DOHH2 (cell line): ENCODE results near the gene SYT1.

Source experiments
- H3F3A ChIP-seq: fragments of 200-600 bp; sonication (generic), shearing (Covaris generic); 2 replicates; pipeline ENCODE4 v1.6.0; 2016; ENCODE audit warnings: antibody characterized with exemption, mild to moderate bottlenecking; ENCODE audit not compliant: control insufficient read depth, insufficient read depth
- H3K27ac ChIP-seq: fragments of 200-600 bp; sonication (generic); 2 replicates; pipeline ENCODE4 v1.5.1; 2014; ENCODE audit warnings: low read depth, mild to moderate bottlenecking, low read length, moderate library complexity
- H3K27me3 ChIP-seq: fragments of 200-600 bp; sonication (generic); 2 replicates; pipeline ENCODE4 v1.6.1; 2014; ENCODE audit warnings: mild to moderate bottlenecking, low read length, mixed read lengths; ENCODE audit not compliant: control insufficient read depth
- H3K36me3 ChIP-seq: fragments of 200-600 bp; sonication (generic); 2 replicates; pipeline ENCODE4 v1.6.1; 2014; ENCODE audit warnings: mild to moderate bottlenecking, low read length, moderate library complexity, mixed read lengths; ENCODE audit not compliant: control insufficient read depth
- H3K4me1 ChIP-seq: fragments of 200-600 bp; sonication (generic); 2 replicates; pipeline ENCODE4 v1.6.1; 2014; ENCODE audit warnings: mild to moderate bottlenecking, low read length, mixed read lengths; ENCODE audit not compliant: control insufficient read depth
- H3K4me2 ChIP-seq: fragments of 200-600 bp; sonication (generic); 2 replicates; pipeline ENCODE4 v1.6.0; 2014; ENCODE audit warnings: mild to moderate bottlenecking, low read length, moderate library complexity
- H3K4me3 ChIP-seq: fragments of 200-600 bp; sonication (generic); 2 replicates; pipeline ENCODE4 v1.5.1; 2014; ENCODE audit warnings: mild to moderate bottlenecking, low read length, mixed read lengths
- H3K79me2 ChIP-seq: fragments of 200-600 bp; sonication (generic); 2 replicates; pipeline ENCODE4 v1.6.1; 2014; ENCODE audit warnings: mild to moderate bottlenecking, low read length, mixed read lengths; ENCODE audit not compliant: control insufficient read depth
- H3K9me2 ChIP-seq: fragments of 200-600 bp; sonication (generic); replicated peaks from 2 replicates; pipeline ENCODE4 v1.6.1; 2014; ENCODE audit warnings: mild to moderate bottlenecking, low read length, mixed read lengths; ENCODE audit not compliant: control insufficient read depth
- H3K9me3 ChIP-seq: fragments of 200-600 bp; sonication (generic); 2 replicates; pipeline ENCODE4 v1.6.1; 2014; ENCODE audit warnings: antibody characterized with exemption, low read length, mixed read lengths; ENCODE audit not compliant: control insufficient read depth, insufficient read depth
- H4K20me1 ChIP-seq: fragments of 200-600 bp; sonication (generic); 2 replicates; pipeline ENCODE4 v1.6.0; 2014; ENCODE audit warnings: low read depth, mild to moderate bottlenecking, antibody characterized with exemption, low read length, moderate library complexity; ENCODE audit not compliant: control insufficient read depth, insufficient read depth
- CTCF ChIP-seq: fragments of 200-600 bp; sonication (generic); IDR thresholded peaks from one replicate; pipeline ENCODE4 v1.5.1; 2014; ENCODE audit warnings: antibody characterized with exemption, mild to moderate bottlenecking, low read depth, low read length; ENCODE audit not compliant: poor library complexity, severe bottlenecking
- EZH2phosphoT487 ChIP-seq: fragments of 200-600 bp; sonication (generic); IDR thresholded peaks from 2 replicates; pipeline ENCODE4 v1.6.1; 2017; ENCODE audit warnings: borderline replicate concordance, mild to moderate bottlenecking, antibody characterized with exemption, low read length, moderate library complexity, mixed read lengths

The SYT1 gene

DNA sequence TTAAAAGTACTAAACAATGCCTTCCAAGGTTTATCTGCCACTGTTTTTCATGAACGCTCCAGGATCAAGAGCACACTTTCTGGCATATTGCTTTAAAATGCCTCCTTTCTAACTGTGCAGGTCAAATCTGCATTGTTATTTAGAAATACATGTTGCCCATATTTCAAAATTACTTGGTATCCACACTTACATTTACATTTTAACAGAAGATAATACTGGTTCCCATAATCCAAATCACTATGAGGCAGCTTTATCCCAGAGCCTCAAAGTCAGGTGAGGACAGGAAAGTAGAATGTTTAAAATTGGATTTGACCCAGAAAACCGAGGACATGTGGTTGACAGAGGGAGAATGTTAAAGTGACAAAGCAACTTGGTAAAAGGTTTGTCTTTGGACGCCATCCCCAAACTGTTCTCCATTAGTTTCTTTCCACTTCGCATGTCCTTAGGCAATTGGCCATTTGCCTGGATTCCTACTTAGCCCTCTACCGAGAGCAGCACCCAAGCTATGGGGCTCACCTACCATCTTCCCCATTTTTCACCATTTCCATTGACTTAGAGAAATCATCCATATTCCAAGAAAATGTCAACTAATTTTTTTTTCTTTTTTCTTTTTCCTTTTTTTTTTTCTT lies 473.2 kb downstream of the SYT1 start:
- Histone ChIP-seq H3K27me3 (0 out of 2 replicates have a peak, but pooled peaks cover 7% of the 10 kb centered on the region), H3K4me3 (no peak overlapping the region), H4K20me1 (no peaks in the 10 kb centered on the region), H3K9me3 (no peaks in the 10 kb centered on the region), H3K36me3 (no peaks in the 10 kb centered on the region), H3F3A (no peaks in the 10 kb centered on the region), H3K4me1 (no peaks in the 10 kb centered on the region), H3K4me2 (no peak overlapping the region), H3K9me2 (no peaks in the 10 kb centered on the region), H3K27ac (no peak overlapping the region), H3K79me2 (no peaks in the 10 kb centered on the region)
- TF ChIP-seq CTCF = no peak
- no peak for TF ChIP-seq EZH2phosphoT487

GRCh38 chr12:79344855-79345847 lies 480.6 kb downstream of the SYT1 start:
- Histone ChIP-seq H3K27ac (no peak overlapping the region), H3K9me2 (no peaks in the 10 kb centered on the region), H3K4me2 (no peak overlapping the region), H3K27me3 (no peaks in the 10 kb centered on the region), H4K20me1 (no peaks in the 10 kb centered on the region), H3K4me3 (no peak overlapping the region), H3K36me3 (no peaks in the 10 kb centered on the region), H3K9me3 (no peaks in the 10 kb centered on the region), H3K4me1 (no peaks in the 10 kb centered on the region), H3F3A (no peaks in the 10 kb centered on the region), H3K79me2 (no peaks in the 10 kb centered on the region)
- TF ChIP-seq CTCF (peak; percentile 66), EZH2phosphoT487 (no peak)

GRCh38 chr12:79347866-79348265 lies 483.3 kb downstream of the SYT1 start:
- Histone ChIP-seq H3K79me2 (no peaks in the 10 kb centered on the region), H3K9me3 (no peaks in the 10 kb centered on the region), H3K4me1 (no peaks in the 10 kb centered on the region), H3K4me2 (no peak overlapping the region), H3K36me3 (no peaks in the 10 kb centered on the region), H3K27ac (no peak overlapping the region), H3K27me3 (no peaks in the 10 kb centered on the region), H3F3A (no peaks in the 10 kb centered on the region), H4K20me1 (no peaks in the 10 kb centered on the region), H3K9me2 (no peaks in the 10 kb centered on the region), H3K4me3 (no peak overlapping the region)
- TF ChIP-seq CTCF = no peak
- no peak for TF ChIP-seq EZH2phosphoT487
